Fibroblast of lung (primary cell): ENCODE data around the gene EIF2D. TPM values are rescaled to one million over a fixed set of nuclear protein-coding genes. Genes with fewer than 3 reads are reported as not detected.
A peak's percentile ranks its signal among the peaks of the same experiment; 100 is the strongest.

ENCODE experiments used
- DNase-seq, 2 donors: peaks; one replicate each; pipeline versions ENCODE4 v3.0.0 to v3.0.0-alpha.2; 2010; ENCODE audit warnings: low read depth in 2 of 2
- H2AFZ ChIP-seq: 2 replicates; pipeline ENCODE4 v1.5.1; 2012; ENCODE audit warnings: low read length, control low read depth, inconsistent platforms
- H3K27ac ChIP-seq: 2 replicates; pipeline ENCODE4 v1.5.1; 2011; ENCODE audit warnings: low read length, control low read depth; ENCODE audit not compliant: insufficient read depth
- H3K27me3 ChIP-seq: 2 replicates; pipeline ENCODE4 v1.5.1; 2011; ENCODE audit warnings: mild to moderate bottlenecking, low read length; ENCODE audit not compliant: control insufficient read depth, insufficient read depth
- H3K36me3 ChIP-seq: 2 replicates; pipeline ENCODE4 v1.5.1; 2011; ENCODE audit warnings: low read length; ENCODE audit not compliant: control insufficient read depth, insufficient read depth
- H3K4me1 ChIP-seq: 2 replicates; pipeline ENCODE4 v1.5.1; 2011; ENCODE audit warnings: low read length; ENCODE audit not compliant: control insufficient read depth, insufficient read depth; ENCODE audit errors: extremely low read depth
- H3K4me2 ChIP-seq: 2 replicates; pipeline ENCODE4 v1.5.1; 2011; ENCODE audit warnings: low read length, control low read depth; ENCODE audit not compliant: insufficient read depth; ENCODE audit errors: extremely low read depth
- H3K4me3 ChIP-seq, 4 experiments: fragments of 200-600 bp in 1 of 4; sonication (generic) in 1 of 4; replicated peaks in 1 of 4; 2 replicates each; pipeline ENCODE4 v1.5.1; 2011 to 2016; ENCODE audit warnings: low read length in 4 of 4, low read depth in 3 of 4, mild to moderate bottlenecking in 3 of 4, control low read depth in 2 of 4, inconsistent platforms in 1 of 4, mixed read lengths in 1 of 4; ENCODE audit not compliant: insufficient read depth in 1 of 4; ENCODE audit errors: control extremely low read depth in 1 of 4
- H3K79me2 ChIP-seq: 2 replicates; pipeline ENCODE4 v1.5.1; 2012; ENCODE audit warnings: mild to moderate bottlenecking, low read length, inconsistent platforms; ENCODE audit not compliant: control insufficient read depth, insufficient read depth
- H3K9ac ChIP-seq: 2 replicates; pipeline ENCODE4 v1.5.1; 2011; ENCODE audit warnings: mild to moderate bottlenecking, low read length, control low read depth; ENCODE audit not compliant: insufficient read depth
- H3K9me3 ChIP-seq: 2 replicates; pipeline ENCODE4 v1.5.1; 2012; ENCODE audit warnings: low read depth, low read length; ENCODE audit not compliant: control insufficient read depth, insufficient read depth
- H4K20me1 ChIP-seq: 2 replicates; pipeline ENCODE4 v1.5.1; 2011; ENCODE audit warnings: low read length; ENCODE audit not compliant: control insufficient read depth, insufficient read depth; ENCODE audit errors: extremely low read depth
- CTCF ChIP-seq, 2 donors: IDR thresholded peaks in 1 of 2; conservative IDR thresholded peaks in 1 of 2; 1 replicate in 1 of 2; 2 replicates in 1 of 2; pipeline ENCODE4 v1.5.1; 2011 to 2012; ENCODE audit warnings: low read length in 2 of 2, control low read depth in 1 of 2, inconsistent platforms in 1 of 2, low read depth in 1 of 2, mild to moderate bottlenecking in 1 of 2
- EZH2 ChIP-seq: IDR thresholded peaks from 2 replicates; pipeline ENCODE4 v1.5.1; 2012; ENCODE audit warnings: low read length, control low read depth, mild to moderate bottlenecking; ENCODE audit errors: missing control alignments
- polyA plus RNA-seq, 2 donors: library from polyadenylated mRNA; depleted of rRNA in 1 of 2; stranded (reverse) in 1 of 2; unstranded in 1 of 2; fragments of >200 nt; gene quantifications; 2 replicates each; pipeline ENCODE4 v1.2.1, GENCODE V29; 2011 to 2012; ENCODE audit warnings: missing spikeins in 1 of 2
- total RNA-seq: library from RNA; depleted of rRNA; stranded (reverse); fragments of >200 nt; gene quantifications from 2 replicates; pipeline ENCODE4 v1.2.1, GENCODE V29; 2014

The EIF2D gene
- total and polyA plus RNA-seq, 2 donors (not counting 1 experiment from before 2014, with no cell fraction given) = 53.0 to 59.8 TPM

- peak; percentile 82 to 96 for DNase-seq
- Histone ChIP-seq H3K4me2 (peak overlapping the region; percentile 42), H3K27ac (peak overlapping the region; percentile 53), H3K4me1 (no peaks in the 10 kb centered on the region), H3K79me2 (no peaks in the 10 kb centered on the region), H2AFZ (peak overlapping the region; percentile 74), H3K4me3 (no peak overlapping the region), H3K27me3 (no peaks in the 10 kb centered on the region), H3K36me3 (no peaks in the 10 kb centered on the region), H3K9ac (no peak overlapping the region), H4K20me1 (no peaks in the 10 kb centered on the region), H3K9me3 (no peaks in the 10 kb centered on the region)
- TF ChIP-seq CTCF (conservative IDR thresholded peaks at IDR 0.05 in 1 of 2, IDR thresholded peaks at IDR 0.05 in 1 of 2; ENCODE audit: low read depth in 1 of 2, low read length in 2 of 2) = no peak
Observed at GRCh38 chr1:206575165-206575893, 36.9 kb downstream of the EIF2D start.

GRCh38 chr1:206573762-206574161, 38.5 kb downstream of the EIF2D start:
- Histone ChIP-seq H3K36me3 (no peaks in the 10 kb centered on the region), H4K20me1 (no peaks in the 10 kb centered on the region), H3K27ac (no peak overlapping the region), H3K9me3 (no peaks in the 10 kb centered on the region), H3K4me2 (no peak overlapping the region), H3K27me3 (no peaks in the 10 kb centered on the region), H3K4me1 (no peaks in the 10 kb centered on the region), H3K79me2 (no peaks in the 10 kb centered on the region), H3K9ac (no peak overlapping the region), H2AFZ (no peak overlapping the region), H3K4me3 (no peak overlapping the region)
- no peak for TF ChIP-seq EZH2
- no peak for TF ChIP-seq CTCF (conservative IDR thresholded peaks at IDR 0.05 in 1 of 2, IDR thresholded peaks at IDR 0.05 in 1 of 2; ENCODE audit: low read depth in 1 of 2, low read length in 2 of 2)
- no peak for DNase-seq

GRCh38 chr1:206573319-206573718, 38.9 kb downstream of the EIF2D start:
- Histone ChIP-seq H2AFZ (no peak overlapping the region), H3K9ac (no peak overlapping the region), H4K20me1 (no peaks in the 10 kb centered on the region), H3K4me1 (no peaks in the 10 kb centered on the region), H3K9me3 (no peaks in the 10 kb centered on the region), H3K79me2 (no peaks in the 10 kb centered on the region), H3K36me3 (no peaks in the 10 kb centered on the region), H3K27me3 (no peaks in the 10 kb centered on the region), H3K27ac (no peak overlapping the region), H3K4me3 (no peak overlapping the region), H3K4me2 (no peak overlapping the region)
- TF ChIP-seq CTCF (conservative IDR thresholded peaks at IDR 0.05 in 1 of 2, IDR thresholded peaks at IDR 0.05 in 1 of 2; ENCODE audit: low read depth in 1 of 2, low read length in 2 of 2) (no peak), EZH2 (no peak)
- DNase-seq = no peak
